Peyer's patch (tissue), 4 donors: ENCODE measurements around the gene CDH1.

Source experiments
- CTCF ChIP-seq, 6 experiments: fragments of 450-650 bp in 4 of 6; fragments of 200-600 bp in 2 of 6; sonication (generic) in 1 of 6; IDR thresholded peaks; one replicate each; pipeline ENCODE4 v1.5.1; 2017 to 2019; ENCODE audit warnings: antibody characterized with exemption in 6 of 6, mild to moderate bottlenecking in 3 of 6, moderate library complexity in 1 of 6
- POLR2A ChIP-seq, 2 donors: fragments of 450-650 bp; IDR thresholded peaks; one replicate each; pipeline ENCODE4 v1.5.1; 2017; ENCODE audit warnings: antibody characterized with exemption in 2 of 2, mild to moderate bottlenecking in 2 of 2, moderate library complexity in 2 of 2

GRCh38 chr16:68774982-68775634, 38.0 kb downstream of the CDH1 start:
- TF ChIP-seq CTCF (IDR thresholded peaks at IDR 0.05) (no peak), POLR2A (IDR thresholded peaks at IDR 0.05) (no peak)
